BLaER1 treated with 17β-estradiol and CSF1 and Interleukin-3, amounts not matched to agents 10 nM and 100 nM (cell line): ENCODE results near the gene QSOX1.
A peak's percentile ranks its signal among the peaks of the same experiment; 100 is the strongest.

Source experiments
- H3K27ac ChIP-seq, 11 experiments: shearing (Covaris generic); formaldehyde crosslinking; 2 replicates each; pipeline ENCODE4 v1.8.1; 2022
- H3K27me3 ChIP-seq, 11 experiments: shearing (Covaris generic); formaldehyde crosslinking; 2 replicates each; pipeline ENCODE4 v1.8.1; 2022
- H3K36me3 ChIP-seq, 11 experiments: shearing (Covaris generic); formaldehyde crosslinking; 2 replicates each; pipeline ENCODE4 v1.8.1; 2022
- H3K4me1 ChIP-seq, 10 experiments: shearing (Covaris generic); formaldehyde crosslinking; 2 replicates each; pipeline ENCODE4 v1.8.1; 2022
- H3K4me2 ChIP-seq, 11 experiments: shearing (Covaris generic); formaldehyde crosslinking; 2 replicates each; pipeline ENCODE4 v1.8.1; 2022
- H3K4me3 ChIP-seq, 10 experiments: shearing (Covaris generic); formaldehyde crosslinking; 2 replicates each; pipeline ENCODE4 v1.8.1; 2022
- H3K9ac ChIP-seq, 11 experiments: shearing (Covaris generic); formaldehyde crosslinking; 2 replicates each; pipeline ENCODE4 v1.8.1; 2022
- H3K9me3 ChIP-seq, 11 experiments: shearing (Covaris generic); formaldehyde crosslinking; replicated peaks in 1 of 11; 2 replicates each; pipeline ENCODE4 v1.8.1; 2022
- H4K20me1 ChIP-seq, 11 experiments: shearing (Covaris generic); formaldehyde crosslinking; 2 replicates each; pipeline ENCODE4 v1.8.1; 2022
- Cebpa-rat ChIP-seq, 11 experiments: shearing (Covaris generic); IDR thresholded peaks; 2 replicates each; pipeline ENCODE4 v1.8.1; 2022

Gene QSOX1

GRCh38 chr1:180232521-180233043 is 77.9 kb downstream of the QSOX1 start:
- Histone ChIP-seq H3K4me2 (no peak overlapping the region), H4K20me1 (peaks cover 0 to 84% (median 69%) of the 10 kb centered on the region in 11 experiments; a peak in 20 of 22 replicates), H3K27me3 (peaks cover 98 to 100% (median 99%) of the 10 kb centered on the region in 11 experiments), H3K4me3 (peak overlapping the region in 1 of 10 experiments; percentile 63; a peak in 1 of 20 replicates), H3K27ac (no peak overlapping the region), H3K4me1 (peaks cover 16 to 31% (median 28%) of the 10 kb centered on the region in 10 experiments; a peak in 18 of 20 replicates), H3K9me3 (peaks cover 32 to 46% (median 38%) of the 10 kb centered on the region in 11 experiments), H3K36me3 (no peaks in the 10 kb centered on the region), H3K9ac (no peak overlapping the region)
- TF ChIP-seq Cebpa-rat (IDR thresholded peaks at IDR 0.05): no peak

GRCh38 chr1:180233191-180234011 is 78.7 kb downstream of the QSOX1 start:
- H3K27ac ChIP-seq: no peak overlapping the region
- H3K4me3 ChIP-seq: peak overlapping the region in 8 of 10 experiments; percentile 4 to 35 (median 31); a peak in 9 of 20 replicates
- peaks cover 32 to 46% (median 38%) of the 10 kb centered on the region in 11 experiments for H3K9me3 ChIP-seq
- peaks cover 0 to 80% (median 65%) of the 10 kb centered on the region in 11 experiments; a peak in 20 of 22 replicates for H4K20me1 ChIP-seq
- TF ChIP-seq Cebpa-rat (IDR thresholded peaks at IDR 0.05): no peak
- H3K36me3 ChIP-seq: no peaks in the 10 kb centered on the region
- no peak overlapping the region for H3K9ac ChIP-seq
- peaks cover 16 to 31% (median 28%) of the 10 kb centered on the region in 10 experiments; a peak in 18 of 20 replicates for H3K4me1 ChIP-seq
- H3K27me3 ChIP-seq: peaks cover 98 to 100% (median 99%) of the 10 kb centered on the region in 11 experiments
- H3K4me2 ChIP-seq: no peak overlapping the region

- no peak overlapping the region for H3K4me2 ChIP-seq
- H3K27ac ChIP-seq: no peak overlapping the region
- TF ChIP-seq Cebpa-rat (IDR thresholded peaks at IDR 0.05): no peak
- H3K36me3 ChIP-seq: no peaks in the 10 kb centered on the region
- no peak overlapping the region for H3K9ac ChIP-seq
- H4K20me1 ChIP-seq: peaks cover 0 to 78% (median 53%) of the 10 kb centered on the region in 11 experiments; a peak in 19 of 22 replicates
- peaks cover 10 to 22% (median 20%) of the 10 kb centered on the region in 10 experiments; a peak in 18 of 20 replicates for H3K4me1 ChIP-seq
- H3K27me3 ChIP-seq: peaks cover 98 to 100% (median 99%) of the 10 kb centered on the region in 11 experiments
- H3K4me3 ChIP-seq: peak overlapping the region in 4 of 10 experiments; percentile 9 to 42 (median 28); a peak in 1 of 20 replicates
- H3K9me3 ChIP-seq: peaks cover 32 to 42% (median 36%) of the 10 kb centered on the region in 11 experiments
These were observed 79.9 kb downstream of the QSOX1 start for GRCh38 chr1:180234369-180235076.

GRCh38 chr1:180235077-180235501 is 80.4 kb downstream of the QSOX1 start:
- 0 out of 20 replicates have a peak overlapping the region, but pooled peaks of 4 of the 10 experiments have one; percentile 5 to 42 (median 17) for H3K4me3 ChIP-seq
- H4K20me1 ChIP-seq: peaks cover 0 to 78% (median 53%) of the 10 kb centered on the region in 11 experiments; a peak in 19 of 22 replicates
- no peak for TF ChIP-seq Cebpa-rat (IDR thresholded peaks at IDR 0.05)
- no peak overlapping the region for H3K9ac ChIP-seq
- H3K4me1 ChIP-seq: peaks cover 10 to 21% (median 19%) of the 10 kb centered on the region in 10 experiments; a peak in 18 of 20 replicates
- peaks cover 32 to 42% (median 36%) of the 10 kb centered on the region in 11 experiments for H3K9me3 ChIP-seq
- no peak overlapping the region for H3K4me2 ChIP-seq
- no peak overlapping the region for H3K27ac ChIP-seq
- H3K36me3 ChIP-seq: no peaks in the 10 kb centered on the region
- peaks cover 100% of the 10 kb centered on the region in 11 experiments for H3K27me3 ChIP-seq

GRCh38 chr1:180235502-180236239 is 81.0 kb downstream of the QSOX1 start:
- no peak overlapping the region for H3K9ac ChIP-seq
- no peak overlapping the region for H3K27ac ChIP-seq
- no peak overlapping the region for H3K4me2 ChIP-seq
- H3K4me1 ChIP-seq: peaks cover 6 to 16% (median 14%) of the 10 kb centered on the region in 10 experiments; a peak in 18 of 20 replicates
- TF ChIP-seq Cebpa-rat (IDR thresholded peaks at IDR 0.05): no peak
- H3K4me3 ChIP-seq: 0 out of 20 replicates have a peak overlapping the region, but pooled peaks of 1 of the 10 experiments have one; percentile 5
- H3K27me3 ChIP-seq: peaks cover 100% of the 10 kb centered on the region in 11 experiments
- H3K9me3 ChIP-seq: peaks cover 32 to 42% (median 36%) of the 10 kb centered on the region in 11 experiments
- H3K36me3 ChIP-seq: no peaks in the 10 kb centered on the region
- H4K20me1 ChIP-seq: peaks cover 0 to 75% (median 48%) of the 10 kb centered on the region in 11 experiments; a peak in 19 of 22 replicates

GRCh38 chr1:180236698-180237509 is 82.2 kb downstream of the QSOX1 start:
- no peaks in the 10 kb centered on the region for H3K36me3 ChIP-seq
- no peak overlapping the region for H3K4me3 ChIP-seq
- no peak for TF ChIP-seq Cebpa-rat (IDR thresholded peaks at IDR 0.05)
- H4K20me1 ChIP-seq: peaks cover 0 to 65% (median 36%) of the 10 kb centered on the region in 11 experiments; a peak in 16 of 22 replicates
- peaks cover 32 to 42% (median 36%) of the 10 kb centered on the region in 11 experiments for H3K9me3 ChIP-seq
- H3K27ac ChIP-seq: no peak overlapping the region
- H3K4me2 ChIP-seq: no peak overlapping the region
- H3K9ac ChIP-seq: no peak overlapping the region
- peaks cover 0 to 3% (median 2%) of the 10 kb centered on the region in 10 experiments; a peak in 13 of 20 replicates for H3K4me1 ChIP-seq
- peaks cover 99 to 100% (median 100%) of the 10 kb centered on the region in 11 experiments for H3K27me3 ChIP-seq

GRCh38 chr1:180237869-180238476 is 83.3 kb downstream of the QSOX1 start:
- Histone ChIP-seq H3K36me3 (no peaks in the 10 kb centered on the region), H3K27ac (no peak overlapping the region), H3K9ac (no peak overlapping the region), H3K4me1 (no peaks in the 10 kb centered on the region), H3K27me3 (peaks cover 92 to 100% (median 99%) of the 10 kb centered on the region in 11 experiments), H3K4me3 (no peak overlapping the region), H4K20me1 (peaks cover 0 to 55% (median 28%) of the 10 kb centered on the region in 11 experiments; a peak in 16 of 22 replicates), H3K9me3 (peaks cover 27 to 35% (median 28%) of the 10 kb centered on the region in 11 experiments), H3K4me2 (no peak overlapping the region)
- no peak for TF ChIP-seq Cebpa-rat (IDR thresholded peaks at IDR 0.05)
